ENCODE data around the gene ACVR1B. TPM values are rescaled to one million over a fixed set of nuclear protein-coding genes. Genes with fewer than 3 reads are reported as not detected.

The ACVR1B gene
- total RNA-seq, 1 donor from 2014 or later, result 23.6 TPM

- DNase-seq (ENCODE audit: extremely low spot score in 2 of 2), result no peak
- Histone ChIP-seq H3K4me1 (peaks cover 56% of the 10 kb centered on the region), H3K27me3 (no peaks in the 10 kb centered on the region), H3K9me3 (no peaks in the 10 kb centered on the region), H3K27ac (peak overlapping the region; percentile 96), H3K4me3 (peak overlapping the region in 1 of 2 donors; percentile 19), H3K36me3 (no peaks in the 10 kb centered on the region)
- TF ChIP-seq POLR2AphosphoS5 (IDR thresholded peaks at IDR 0.05; ENCODE audit: insufficient read depth in 1 of 2, low read depth in 1 of 2), result no peak
- TF ChIP-seq CTCF (IDR thresholded peaks at IDR 0.05), result no peak
- no peak for TF ChIP-seq POLR2A (IDR thresholded peaks at IDR 0.05)
- intact Hi-C loops (cut with DNase I), result no loop called here
These were observed 92.1 kb downstream of the ACVR1B start for GRCh38 chr12:52043386-52044212.

DNA sequence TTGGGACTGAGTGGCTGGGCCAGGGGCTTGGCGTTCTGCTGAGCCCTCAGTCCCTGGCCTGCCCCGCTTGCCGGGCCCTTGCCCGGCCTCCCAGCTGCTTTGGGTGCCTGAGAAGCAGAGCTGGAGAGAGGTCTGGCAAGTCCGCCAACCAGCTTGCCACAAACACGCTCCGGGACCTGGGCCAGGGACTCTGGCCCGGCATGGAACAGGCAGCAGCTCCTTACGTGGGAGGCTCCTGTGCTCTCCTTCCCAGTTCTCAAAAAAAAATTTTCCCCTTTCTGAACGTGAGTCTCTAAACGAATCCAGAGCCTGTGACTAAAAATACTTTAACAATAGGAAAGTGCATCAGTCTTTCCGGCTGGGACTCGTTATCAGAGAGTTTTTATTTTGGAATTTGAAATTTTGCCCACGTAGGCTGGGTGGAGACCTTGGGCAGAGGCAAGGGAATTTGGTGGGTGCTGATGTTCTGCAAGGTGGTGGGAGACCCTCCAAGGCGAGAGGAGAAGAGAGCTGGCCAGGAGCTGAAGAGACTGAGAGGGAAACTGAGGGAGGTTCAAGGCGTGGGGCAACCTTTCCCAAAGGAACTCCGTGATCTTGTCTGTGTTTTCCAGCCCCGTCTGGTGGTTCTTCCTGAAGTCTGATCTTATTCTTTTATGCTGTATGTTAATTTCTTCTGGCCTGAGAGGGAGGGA is 92.9 kb downstream of the ACVR1B start:
- Histone ChIP-seq H3K9me3 (no peaks in the 10 kb centered on the region), H3K27me3 (no peaks in the 10 kb centered on the region), H3K27ac (peak overlapping the region; percentile 96), H3K36me3 (no peaks in the 10 kb centered on the region), H3K4me3 (peak overlapping the region; percentile 8 to 19), H3K4me1 (peaks cover 52% of the 10 kb centered on the region)
- peak; percentile 85 to 95 for TF ChIP-seq POLR2AphosphoS5 (IDR thresholded peaks at IDR 0.05; ENCODE audit: insufficient read depth in 1 of 2, low read depth in 1 of 2)
- no peak for TF ChIP-seq POLR2A (IDR thresholded peaks at IDR 0.05)
- DNase-seq (ENCODE audit: extremely low spot score in 2 of 2), result peak in 1 of 2 donors; percentile 97
- intact Hi-C loops (cut with DNase I), result no loop called here

- intact Hi-C loops (cut with DNase I), result no loop called here
- Histone ChIP-seq H3K36me3 (no peaks in the 10 kb centered on the region), H3K9me3 (no peaks in the 10 kb centered on the region), H3K4me3 (peak overlapping the region in 1 of 2 donors; percentile 8), H3K4me1 (peaks cover 62% of the 10 kb centered on the region), H3K27me3 (no peaks in the 10 kb centered on the region), H3K27ac (peak overlapping the region; percentile 96)
- TF ChIP-seq POLR2A (IDR thresholded peaks at IDR 0.05), result no peak
- peak; percentile 13 to 43 for TF ChIP-seq POLR2AphosphoS5 (IDR thresholded peaks at IDR 0.05; ENCODE audit: insufficient read depth in 1 of 2, low read depth in 1 of 2)
- no peak for TF ChIP-seq CTCF (IDR thresholded peaks at IDR 0.05)
- DNase-seq (ENCODE audit: extremely low spot score in 2 of 2), result no peak
These were observed 94.3 kb downstream of the ACVR1B start for GRCh38 chr12:52045794-52046199.

Small RNAs within 50 kb of the gene (small RNA-seq; reads per million reads assigned to genes)
- not detected for gene RNU6-574P

Other genes starting within 250 kb of the ACVR1B start
- not detected for gene FIGNL2, start 103.0 kb upstream of the ACVR1B start, total RNA-seq
- gene ANKRD33, start 63.6 kb upstream of the ACVR1B start, total RNA-seq, result not detected
- gene ACVRL1, start 44.2 kb upstream of the ACVR1B start, total RNA-seq, result 115 TPM
- gene TAMALIN, start 55.2 kb downstream of the ACVR1B start, total RNA-seq, result 47.1 TPM
- gene NR4A1, start 99.7 kb downstream of the ACVR1B start, total RNA-seq, result 465 TPM
- 27.7 TPM for gene ATG101, start 118.3 kb downstream of the ACVR1B start, total RNA-seq
- gene SMIM41, start 128.0 kb downstream of the ACVR1B start, total RNA-seq, result 1.5 TPM
- gene KRT80, start 240.3 kb downstream of the ACVR1B start, total RNA-seq, result 7.9 TPM

All from vagina (tissue), 2 donors.